Liver (tissue), 3 donors: ENCODE results near the gene OSBPL9.

Experiments
- ATF3 ChIP-seq: IDR thresholded peaks from 2 replicates; pipeline ENCODE4 v1.6.1; 2016; ENCODE audit warnings: antibody characterized with exemption
- CTCF ChIP-seq: fragments of 150-350 bp; IDR thresholded peaks from 2 replicates; pipeline ENCODE4 v1.5.1; 2017; ENCODE audit warnings: improper control_type of control experiment, low read depth, low read length; ENCODE audit not compliant: missing input control
- EGR1 ChIP-seq, 2 donors: IDR thresholded peaks; 2 replicates each; pipeline ENCODE4 v1.6.1; 2016 to 2018; ENCODE audit warnings: antibody characterized with exemption in 2 of 2, low read depth in 2 of 2
- FOXA1 ChIP-seq: IDR thresholded peaks from 2 replicates; pipeline ENCODE4 v1.6.1; 2016; ENCODE audit warnings: antibody characterized with exemption
- RAD21 ChIP-seq, 2 donors: IDR thresholded peaks; 2 replicates each; pipeline ENCODE4 v1.6.1; 2016; ENCODE audit warnings: antibody characterized with exemption in 2 of 2, mild to moderate bottlenecking in 2 of 2
- REST ChIP-seq: IDR thresholded peaks from 2 replicates; pipeline ENCODE4 v1.6.1; 2016; ENCODE audit warnings: antibody characterized with exemption, mild to moderate bottlenecking
- SP1 ChIP-seq: IDR thresholded peaks from 2 replicates; pipeline ENCODE4 v1.6.1; 2018; ENCODE audit warnings: antibody characterized with exemption, mild to moderate bottlenecking
- TAF1 ChIP-seq: conservative IDR thresholded peaks from 2 replicates; pipeline ENCODE4 v1.6.1; 2016; ENCODE audit warnings: antibody characterized with exemption, mild to moderate bottlenecking
- YY1 ChIP-seq: IDR thresholded peaks from 2 replicates; pipeline ENCODE4 v1.6.1; 2016; ENCODE audit warnings: antibody characterized with exemption, mild to moderate bottlenecking
- donor health status: healthy.
- donor health status: healthy.

GRCh38 chr1:51620470-51620869 is 3.6 kb downstream of the OSBPL9 start:
- TF ChIP-seq CTCF (no peak), YY1 (no peak), FOXA1 (no peak), ATF3 (no peak), RAD21 (IDR thresholded peaks at IDR 0.05) (peak in 1 of 2 donors; percentile 11), REST (peak; percentile 42), SP1 (peak; percentile 29), TAF1 (no peak), EGR1 (IDR thresholded peaks at IDR 0.05; ENCODE audit: low read depth in 2 of 2) (no peak)
